GM12878 (cell line): ENCODE results near the gene PTPN14. TPM values are rescaled to one million over a fixed set of nuclear protein-coding genes. Genes with fewer than 3 reads are reported as not detected.

Experiments
- ATAC-seq: fragments of 200-7000 bp; cut with Tn5 transposase; 3 replicates; pipeline ENCODE4 v1.9.1; 2020; ENCODE audit warnings: mild to moderate bottlenecking, moderate library complexity
- BruUV-seq: library from RNA; stranded (reverse); fragments of 400-500 nt; replicated peaks from 2 replicates; lab custom pipeline; 2021; lab: Mats Ljungman, UMichigan
- CTCF ChIA-PET: fragments of 300-600 bp; sonication (Branson Sonifier 250); formaldehyde crosslinking; extraction: SDS; loops from one replicate; lab custom pipeline; 2021; ENCODE audit warnings: inconsistent platforms; lab: Yijun Ruan, JAX
- POLR2A ChIA-PET: fragments of 350-600 bp; formaldehyde crosslinking; extraction: SDS; loops from one replicate; lab custom pipeline; 2021; ENCODE audit warnings: inconsistent platforms; lab: Charles Lee
- RAD21 ChIA-PET: fragments of 300-600 bp; sonication (Branson Sonifier 250); formaldehyde crosslinking; loops from one replicate; lab custom pipeline; 2023; ENCODE audit warnings: antibody characterized with exemption; ENCODE audit not compliant: unreplicated experiment; lab: Charles Lee
- SMC1A ChIA-PET: fragments of 300-600 bp; sonication (Branson Sonifier 250); formaldehyde crosslinking; loops from one replicate; lab custom pipeline; 2023; ENCODE audit not compliant: unreplicated experiment, uncharacterized antibody; lab: Charles Lee
- DNase-seq: peaks from one replicate; pipeline ENCODE4 v3.0.0-alpha.2; 2011; ENCODE audit warnings: low read depth, low spot score
- FAIRE-seq: peaks from 3 replicates; lab custom pipeline; 2011; peaks lifted over from hg19 to GRCh38; lab: Jason Lieb, UNC
- H2AFZ ChIP-seq: 2 replicates; pipeline ENCODE4 v1.6.0; 2011; ENCODE audit warnings: low read depth, low read length, control low read depth; ENCODE audit not compliant: control insufficient read depth
- H3K27ac ChIP-seq: 2 replicates; pipeline ENCODE4 v1.5.1; 2011; ENCODE audit warnings: control low read depth; ENCODE audit not compliant: control insufficient read depth, insufficient read depth
- H3K27me3 ChIP-seq, 2 experiments: replicated peaks in 1 of 2; 2 replicates each; pipeline versions ENCODE4 v1.6.0 to v1.6.1; 2011; ENCODE audit warnings: low read length in 1 of 2; ENCODE audit not compliant: control insufficient read depth in 2 of 2, insufficient read depth in 2 of 2
- H3K36me3 ChIP-seq, 2 experiments: 2 replicates each; pipeline ENCODE4 v1.5.1; 2011; ENCODE audit warnings: low read length in 1 of 2; ENCODE audit not compliant: control insufficient read depth in 2 of 2, insufficient read depth in 2 of 2
- H3K4me1 ChIP-seq: 2 replicates; pipeline ENCODE4 v1.6.1; 2011; ENCODE audit warnings: mild to moderate bottlenecking, low read length, moderate library complexity, mixed read lengths; ENCODE audit not compliant: control insufficient read depth, insufficient read depth
- H3K4me2 ChIP-seq: 2 replicates; pipeline ENCODE4 v1.6.0; 2011; ENCODE audit warnings: control low read depth; ENCODE audit not compliant: control insufficient read depth, insufficient read depth
- H3K4me3 ChIP-seq: fragments of 200-600 bp; sonication (generic); 2 replicates; pipeline ENCODE4 v1.5.1; 2016
- H3K79me2 ChIP-seq: 2 replicates; pipeline ENCODE4 v1.6.0; 2011; ENCODE audit warnings: low read length; ENCODE audit not compliant: control insufficient read depth, insufficient read depth
- H3K9ac ChIP-seq: 2 replicates; pipeline ENCODE4 v1.8.0; 2011; ENCODE audit warnings: low read length, control low read depth, mixed read lengths; ENCODE audit not compliant: control insufficient read depth, insufficient read depth
- H3K9me3 ChIP-seq: replicated peaks from 3 replicates; pipeline ENCODE4 v1.5.1; 2011; ENCODE audit warnings: mild to moderate bottlenecking, low read length; ENCODE audit not compliant: control insufficient read depth, insufficient read depth
- H4K20me1 ChIP-seq: 2 replicates; pipeline ENCODE4 v1.6.0; 2011; ENCODE audit not compliant: control insufficient read depth, insufficient read depth
- EP300 ChIP-seq, 2 experiments: fragments of 150-350 bp in 1 of 2; IDR thresholded peaks; 2 replicates each; pipeline ENCODE4 v1.6.1; 2011 to 2012; ENCODE audit warnings: low read depth in 2 of 2, low read length in 2 of 2, borderline replicate concordance in 1 of 2, improper control_type of control experiment in 1 of 2, inconsistent platforms in 1 of 2; ENCODE audit not compliant: control insufficient read depth in 1 of 2
- EZH2 ChIP-seq: IDR thresholded peaks from 2 replicates; pipeline ENCODE4 v1.6.1; 2012; ENCODE audit warnings: low read depth, mild to moderate bottlenecking, control low read depth, inconsistent platforms, low read length, borderline replicate concordance; ENCODE audit not compliant: control insufficient read depth
- RAD51 ChIP-seq: fragments of 450-650 bp; IDR thresholded peaks from 2 replicates; pipeline ENCODE4 v1.6.1; 2016; ENCODE audit warnings: moderate library complexity, mild to moderate bottlenecking, inconsistent platforms
- SIX5 ChIP-seq: IDR thresholded peaks from 2 replicates; pipeline ENCODE4 v1.6.1; 2011; ENCODE audit warnings: mild to moderate bottlenecking, low read depth, low read length, moderate library complexity; ENCODE audit not compliant: severe bottlenecking
- WGBS: methylation state at CpG from one replicate; pipeline ENCODE4 v1.1.6; 2016; ENCODE audit warnings: low lambda C conversion rate; ENCODE audit not compliant: insufficient replicate concordance, insufficient coverage; ENCODE audit errors: missing lambda C conversion rate; 5-methylcytosine and 5-hydroxymethylcytosine counted together
- in situ Hi-C: fragments of 300-500 bp; cut with MboI; formaldehyde crosslinking; loops from 9 replicates; pipeline ENCODE4 v1.14.3; 2018; ENCODE audit warnings: mixed read lengths
- intact Hi-C: fragments of 100-400 bp; cut with micrococcal nuclease; formaldehyde crosslinking; loops from one replicate; pipeline ENCODE4 v1.14.2; 2022; ENCODE audit not compliant: unreplicated experiment
- polyA plus RNA-seq, 11 experiments: library from polyadenylated mRNA; depleted of rRNA in 4 of 11; unstranded in 6 of 11; stranded (reverse) in 5 of 11; fragments of >200 nt; fragmentation: Nextera tagmentation in 4 of 11; fragmentation: Illumina TruSeq in 1 of 11; extraction: Ambion mirVana in 4 of 11; extraction: Trizol in 1 of 11; gene quantifications; 1 replicate in 1 of 11; 2 replicates in 10 of 11; pipeline versions ENCODE4 v1.2.1 to v1.2.3, GENCODE V29; 2011 to 2016; ENCODE audit warnings: inconsistent platforms in 2 of 11, missing spikeins in 2 of 11, low read depth in 1 of 11
- total RNA-seq, 4 experiments: library from RNA; depleted of rRNA in 3 of 4; stranded (reverse); fragments of >200 nt in 3 of 4; fragmentation: Illumina TruSeq in 1 of 4; extraction: Trizol in 1 of 4; gene quantifications; 2 replicates each; pipeline versions ENCODE4 v1.2.1 to v1.2.3, GENCODE V29; 2013 to 2021
- TF ChIP-seq, protein P1 (sequence below): fragments of 450-650 bp; IDR thresholded peaks from 2 replicates; pipeline ENCODE4 v1.6.1; 2016; ENCODE audit warnings: mild to moderate bottlenecking

The PTPN14 gene
- total and polyA plus RNA-seq, 10 of the 15 experiments (the other 5 are each of a cell fraction or from before 2014, with no cell fraction given), result 0.05 to 5.1 (median 0.44) TPM

DNA sequence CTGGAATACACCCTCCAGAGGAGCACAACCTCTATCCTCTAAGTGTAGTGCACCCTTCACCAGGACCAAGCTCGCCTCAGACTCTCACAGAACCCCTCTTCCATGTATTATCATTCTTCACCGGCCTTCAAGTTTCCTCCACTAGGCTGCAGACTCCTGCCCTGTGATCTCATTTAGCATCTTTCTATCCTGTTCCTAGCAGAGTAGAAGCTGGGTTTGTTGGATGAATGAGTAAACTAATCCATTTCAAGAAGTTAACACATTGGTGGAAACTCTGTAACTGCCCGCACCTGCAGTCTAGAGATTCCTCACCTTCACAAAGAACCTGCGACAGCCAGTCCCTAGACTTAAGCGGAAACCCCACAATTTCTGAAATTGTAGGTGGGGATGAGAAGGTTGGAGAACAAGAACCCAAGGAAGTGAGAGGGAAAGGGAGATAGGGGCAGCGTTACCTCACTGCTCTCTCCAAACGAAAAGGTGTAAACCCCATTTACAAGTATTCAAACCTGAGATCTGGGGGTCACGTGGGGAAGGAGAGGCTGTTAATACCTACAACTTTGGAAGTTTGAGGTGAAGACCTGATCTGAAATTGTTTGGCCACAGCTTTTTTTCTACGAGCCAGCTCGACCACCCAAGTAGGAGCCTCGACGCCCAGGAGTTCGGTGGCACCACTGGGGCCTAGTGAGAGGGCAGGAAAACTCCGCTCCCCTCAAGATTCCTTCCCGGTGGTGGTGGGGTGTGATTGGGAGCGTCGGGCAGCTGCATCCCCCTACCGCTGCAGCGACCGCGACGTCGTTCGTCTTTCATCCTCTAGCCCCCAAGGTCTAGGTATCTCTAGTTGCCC, 1.2 kb downstream of the PTPN14 start:
- no peaks in the 10 kb centered on the region for H3K4me1 ChIP-seq
- intact Hi-C loops, result no loop called here
- ChIA-PET CTCF (interaction anchor here (0.6 to 2.9 kb wide), 6 partner anchors 9 to 217 kb away, joined by 3 to 17 read pairs (median 7); no protein-coding TSS in a partner anchor), SMC1A (interaction anchor here (0.6 to 6.7 kb wide), 16 partner anchors 7 to 147 kb away, joined by 3 to 83 read pairs (median 5); no protein-coding TSS in a partner anchor), RAD21 (interaction anchor here (0.7 to 6.7 kb wide), 12 partner anchors 12 to 217 kb away, joined by 3 to 51 read pairs (median 4); no protein-coding TSS in a partner anchor), POLR2A (interaction anchor here (0.5 to 5.0 kb wide), 7 partner anchors 10 to 1537 kb away, joined by 3 to 40 read pairs (median 6); no protein-coding TSS in a partner anchor)
- H3K9me3 ChIP-seq, result no peaks in the 10 kb centered on the region
- H3K79me2 ChIP-seq, result no peaks in the 10 kb centered on the region
- H3K36me3 ChIP-seq, result no peaks in the 10 kb centered on the region
- ATAC-seq (peak; percentile 12; the same call in 2 of the 3 replicates), DNase-seq (no peak), FAIRE-seq (no peak)
- in situ Hi-C loops, result no loop called here
- H3K4me3 ChIP-seq, result no peak overlapping the region
- peaks cover 3 to 7% of the 10 kb centered on the region in 2 experiments; a peak in 3 of 4 replicates for H3K27me3 ChIP-seq
- H4K20me1 ChIP-seq, result no peaks in the 10 kb centered on the region
- H3K4me2 ChIP-seq, result no peak overlapping the region
- WGBS, result 73% methylated on average over 24 of the region's 24 CpGs
- H3K27ac ChIP-seq, result no peak overlapping the region
- TF ChIP-seq EP300 (IDR thresholded peaks at IDR 0.05; ENCODE audit: borderline replicate concordance in 1 of 2, control insufficient read depth in 1 of 2, low read depth in 2 of 2, low read length in 2 of 2) (no peak), EZH2 (no peak), SIX5 (no peak), RAD51 (peak; percentile 22; the same call in 1 of the 2 replicates)
- TF ChIP-seq, protein P1, sequence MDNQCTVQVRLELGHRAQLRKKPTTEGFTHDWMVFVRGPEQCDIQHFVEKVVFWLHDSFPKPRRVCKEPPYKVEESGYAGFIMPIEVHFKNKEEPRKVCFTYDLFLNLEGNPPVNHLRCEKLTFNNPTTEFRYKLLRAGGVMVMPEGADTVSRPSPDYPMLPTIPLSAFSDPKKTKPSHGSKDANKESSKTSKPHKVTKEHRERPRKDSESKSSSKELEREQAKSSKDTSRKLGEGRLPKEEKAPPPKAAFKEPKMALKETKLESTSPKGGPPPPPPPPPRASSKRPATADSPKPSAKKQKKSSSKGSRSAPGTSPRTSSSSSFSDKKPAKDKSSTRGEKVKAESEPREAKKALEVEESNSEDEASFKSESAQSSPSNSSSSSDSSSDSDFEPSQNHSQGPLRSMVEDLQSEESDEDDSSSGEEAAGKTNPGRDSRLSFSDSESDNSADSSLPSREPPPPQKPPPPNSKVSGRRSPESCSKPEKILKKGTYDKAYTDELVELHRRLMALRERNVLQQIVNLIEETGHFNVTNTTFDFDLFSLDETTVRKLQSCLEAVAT, result peak; percentile 83
- no peak overlapping the region for H3K9ac ChIP-seq
- no peak overlapping the region for H2AFZ ChIP-seq
- BruUV-seq, result no TSS peak
